C4-2B (cell line): ENCODE data around the gene NLRC4.
"Not testable (repeated sequence)": the region's sequence is repeated elsewhere in the genome, so short reads cannot be mapped to it uniquely, and the experiment has no call there.

Experiments used
- H3K27ac ChIP-seq: fragments of 450-650 bp; 2 replicates; pipeline ENCODE4 v1.5.1; 2017
- ZFX ChIP-seq: fragments of 450-650 bp; IDR thresholded peaks from 2 replicates; pipeline ENCODE4 v1.6.1; 2017
- TF ChIP-seq, protein P1 (sequence below): fragments of 450-650 bp; conservative IDR thresholded peaks from 2 replicates; pipeline ENCODE4 v1.5.1; 2017; ENCODE audit warnings: mild to moderate bottlenecking

Gene NLRC4

GRCh38 chr2:32284321-32284720 lies 19.6 kb upstream of the NLRC4 start:
- TF ChIP-seq, protein P1, sequence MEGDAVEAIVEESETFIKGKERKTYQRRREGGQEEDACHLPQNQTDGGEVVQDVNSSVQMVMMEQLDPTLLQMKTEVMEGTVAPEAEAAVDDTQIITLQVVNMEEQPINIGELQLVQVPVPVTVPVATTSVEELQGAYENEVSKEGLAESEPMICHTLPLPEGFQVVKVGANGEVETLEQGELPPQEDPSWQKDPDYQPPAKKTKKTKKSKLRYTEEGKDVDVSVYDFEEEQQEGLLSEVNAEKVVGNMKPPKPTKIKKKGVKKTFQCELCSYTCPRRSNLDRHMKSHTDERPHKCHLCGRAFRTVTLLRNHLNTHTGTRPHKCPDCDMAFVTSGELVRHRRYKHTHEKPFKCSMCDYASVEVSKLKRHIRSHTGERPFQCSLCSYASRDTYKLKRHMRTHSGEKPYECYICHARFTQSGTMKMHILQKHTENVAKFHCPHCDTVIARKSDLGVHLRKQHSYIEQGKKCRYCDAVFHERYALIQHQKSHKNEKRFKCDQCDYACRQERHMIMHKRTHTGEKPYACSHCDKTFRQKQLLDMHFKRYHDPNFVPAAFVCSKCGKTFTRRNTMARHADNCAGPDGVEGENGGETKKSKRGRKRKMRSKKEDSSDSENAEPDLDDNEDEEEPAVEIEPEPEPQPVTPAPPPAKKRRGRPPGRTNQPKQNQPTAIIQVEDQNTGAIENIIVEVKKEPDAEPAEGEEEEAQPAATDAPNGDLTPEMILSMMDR: no peak
- TF ChIP-seq ZFX: no peak
- H3K27ac ChIP-seq: no peak overlapping the region

- TF ChIP-seq, protein P1: no peak
- no peak for TF ChIP-seq ZFX
- peak overlapping the region; percentile 70 for H3K27ac ChIP-seq
Observed at GRCh38 chr2:32278478-32278853, 13.8 kb upstream of the NLRC4 start.

DNA sequence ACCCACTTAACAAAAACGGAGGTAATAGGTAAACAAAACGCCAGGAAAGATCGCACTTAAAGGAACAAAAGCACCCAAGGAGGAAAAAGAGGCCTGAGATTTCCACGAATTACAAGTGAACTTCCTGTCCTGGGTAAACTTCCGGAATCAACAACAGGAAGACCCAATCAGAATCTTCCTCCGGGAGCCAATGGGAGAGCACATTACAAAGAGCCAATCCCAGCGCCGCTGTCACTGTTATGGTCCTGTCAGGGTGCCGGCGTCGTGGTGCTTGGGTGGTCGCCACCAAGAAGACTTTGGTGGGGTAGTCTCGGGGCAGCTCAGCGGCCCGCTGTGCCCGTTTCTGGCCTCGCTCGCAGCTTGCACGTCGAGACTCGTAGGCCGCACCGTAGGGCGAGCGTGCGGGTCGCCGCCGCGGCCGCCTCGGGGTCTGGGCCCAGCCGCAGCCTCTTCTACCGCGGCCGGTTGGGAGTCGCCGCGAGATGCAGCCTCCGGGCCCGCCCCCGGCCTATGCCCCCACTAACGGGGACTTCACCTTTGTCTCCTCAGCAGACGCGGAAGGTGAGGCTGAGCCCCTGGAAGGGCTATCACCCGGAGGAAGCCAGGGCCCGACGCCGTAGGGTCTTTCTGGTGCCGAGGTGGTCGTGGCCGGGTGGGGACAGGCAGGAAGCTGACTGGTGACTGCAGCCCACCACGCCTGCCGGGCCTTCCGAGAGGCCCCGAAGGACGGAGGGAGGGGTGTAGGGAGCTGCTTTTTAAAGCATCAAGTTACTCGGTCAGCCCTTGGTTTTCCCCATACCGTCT lies 13.2 kb upstream of the NLRC4 start, which contains the start of gene YIPF4:
Gene YIPF4, plus strand, starts transcription at position 231 of the 804 bp plus-strand sequence. Its CDS starts 252 bp downstream, at position 483.
- H3K27ac ChIP-seq: peak within 1 kb of the TSS; percentile 70
- TF ChIP-seq ZFX: peak; percentile 94
- TF ChIP-seq, protein P1: no peak

- no peak for TF ChIP-seq ZFX
- TF ChIP-seq, protein P1: no peak
- no peak overlapping the region; the same call in 1 of the 2 replicates for H3K27ac ChIP-seq
Observed at GRCh38 chr2:32277363-32277673, 12.6 kb upstream of the NLRC4 start.

DNA sequence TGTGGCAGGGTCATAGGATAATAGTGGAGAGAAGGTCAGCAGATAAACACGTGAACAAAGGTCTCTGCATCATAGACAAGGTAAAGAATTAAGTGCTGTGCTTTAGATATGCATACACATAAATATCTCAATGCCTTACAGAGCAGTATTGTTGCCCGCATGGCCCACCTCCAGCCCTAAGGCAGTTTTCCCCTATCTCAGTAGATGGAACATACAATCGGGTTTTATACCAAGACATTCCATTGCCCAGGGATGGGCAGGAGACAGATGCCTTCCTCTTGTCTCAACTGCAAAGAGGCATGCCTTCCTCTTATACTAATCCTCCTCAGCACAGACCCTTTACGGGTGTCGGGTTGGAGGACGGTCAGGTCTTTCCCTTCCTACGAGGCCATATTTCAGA lies 11.1 kb upstream of the NLRC4 start:
- not testable (repeated sequence) for H3K27ac ChIP-seq

GRCh38 chr2:32274289-32274688 lies 9.6 kb upstream of the NLRC4 start:
- TF ChIP-seq, protein P1: no peak
- no peak for TF ChIP-seq ZFX
- no peak overlapping the region for H3K27ac ChIP-seq

DNA sequence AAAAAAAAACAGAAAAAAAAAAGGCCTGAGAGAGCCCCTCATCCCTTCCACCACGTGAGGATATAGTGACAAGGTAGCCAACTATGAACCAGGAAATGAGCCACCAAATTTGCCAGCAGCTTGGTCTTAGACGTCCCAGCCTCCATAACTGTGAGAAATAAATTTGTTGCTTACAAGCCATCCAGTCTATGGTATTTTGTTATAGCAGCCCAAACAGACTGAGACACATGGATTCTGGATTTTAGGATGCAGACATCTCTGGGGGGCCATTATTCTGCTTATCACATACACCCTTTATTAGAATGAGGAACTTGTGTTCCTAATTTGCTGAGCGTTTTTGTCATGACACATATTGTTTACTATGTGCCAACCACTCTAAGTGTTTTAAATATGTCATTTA lies 7.6 kb upstream of the NLRC4 start:
- TF ChIP-seq, protein P1: no peak
- TF ChIP-seq ZFX: no peak
- no peak overlapping the region for H3K27ac ChIP-seq

DNA sequence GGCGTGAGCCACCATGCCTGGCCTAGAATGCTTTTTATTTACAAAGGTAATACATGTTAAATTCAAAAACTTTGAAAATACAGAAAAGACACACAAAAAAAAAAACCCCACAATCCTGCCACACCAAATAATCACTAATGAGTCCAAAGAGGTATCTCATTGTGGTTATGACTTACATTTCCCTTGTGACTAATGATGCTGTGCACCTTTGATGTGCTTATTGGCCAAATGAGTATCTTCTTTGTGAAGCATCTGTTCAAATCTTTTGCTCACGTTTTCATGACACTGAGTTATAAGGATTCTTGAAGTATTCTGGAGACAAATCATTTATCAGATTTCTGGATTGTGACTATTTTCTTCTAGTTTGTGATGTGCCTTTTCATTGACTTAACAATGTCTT lies 6.4 kb upstream of the NLRC4 start:
- no peak overlapping the region for H3K27ac ChIP-seq
- no peak for TF ChIP-seq ZFX
- TF ChIP-seq, protein P1: no peak
